K562 (cell line): Measurements from ENCODE around the gene SBK3. TPM values are rescaled to one million over a fixed set of nuclear protein-coding genes. Genes with fewer than 3 reads are reported as not detected.

Experiments used
- C11orf30 ChIP-seq: fragments of 450-650 bp; IDR thresholded peaks from 2 replicates; pipeline ENCODE4 v1.6.1; 2016; ENCODE audit warnings: low read depth, mild to moderate bottlenecking
- DNMT1 ChIP-seq: fragments of 450-650 bp; IDR thresholded peaks from 2 replicates; pipeline ENCODE4 v1.6.1; 2016; ENCODE audit warnings: antibody characterized with exemption, mild to moderate bottlenecking
- ETS1 ChIP-seq: conservative IDR thresholded peaks from 2 replicates; pipeline ENCODE4 v1.6.1; 2011; ENCODE audit warnings: low read depth, mild to moderate bottlenecking, low read length; ENCODE audit not compliant: control insufficient read depth
- MYNN ChIP-seq, 2 experiments: sonication (generic); formaldehyde crosslinking in 1 of 2; IDR thresholded peaks; 2 replicates each; pipeline versions ENCODE4 v1.5.0 to v1.6.1; 2016 to 2020; ENCODE audit warnings: antibody characterized with exemption in 1 of 2, missing genetic modification reagents in 1 of 2
- NR2C2 ChIP-seq, 2 experiments: fragments of 200-800 bp in 1 of 2; sonication (Bioruptor generic) in 1 of 2; sonication (generic) in 1 of 2; formaldehyde crosslinking in 1 of 2; IDR thresholded peaks; 2 replicates each; pipeline versions ENCODE4 v1.6.1 to v1.8.0; 2016 to 2022; ENCODE audit warnings: mild to moderate bottlenecking in 1 of 2, missing compliant biosample characterization in 1 of 2, missing genetic modification characterization in 1 of 2, missing genetic modification reagents in 1 of 2
- PBX2 ChIP-seq, 2 experiments: IDR thresholded peaks in 1 of 2; conservative IDR thresholded peaks in 1 of 2; 2 replicates each; pipeline ENCODE4 v1.6.1; 2016; ENCODE audit warnings: low read depth in 2 of 2, mild to moderate bottlenecking in 1 of 2, missing compliant biosample characterization in 1 of 2, missing genetic modification characterization in 1 of 2, moderate library complexity in 1 of 2
- RBM14 ChIP-seq: fragments of 200-400 bp; formaldehyde crosslinking; IDR thresholded peaks from 2 replicates; pipeline ENCODE4 v1.6.1; 2018; ENCODE audit warnings: low read depth, mild to moderate bottlenecking, low read length, moderate library complexity, borderline replicate concordance; ENCODE audit not compliant: insufficient read depth
- RBM39 ChIP-seq: fragments of 200-400 bp; formaldehyde crosslinking; optimal IDR thresholded peaks from 2 replicates; pipeline ENCODE3; 2018; ENCODE audit warnings: low read depth, low read length
- SIN3A ChIP-seq, 2 experiments: fragments of 150-350 bp in 1 of 2; IDR thresholded peaks; 2 replicates each; pipeline ENCODE4 v1.6.1; 2011 to 2016; ENCODE audit warnings: borderline replicate concordance in 2 of 2, low read depth in 2 of 2, low read length in 2 of 2, mild to moderate bottlenecking in 2 of 2, moderate library complexity in 2 of 2; ENCODE audit not compliant: control insufficient read depth in 1 of 2
- SLC30A9 ChIP-seq: fragments of 250-450 bp; sonication (Bioruptor Pico); IDR thresholded peaks from 2 replicates; pipeline ENCODE4 v1.8.0; 2022; ENCODE audit warnings: mild to moderate bottlenecking, moderate library complexity
- SMARCA4 ChIP-seq: fragments of 450-650 bp; IDR thresholded peaks from 2 replicates; pipeline ENCODE4 v1.6.1; 2016
- SP1 ChIP-seq: sonication (generic); formaldehyde crosslinking; IDR thresholded peaks from 2 replicates; pipeline ENCODE4 v1.8.1; 2022; ENCODE audit warnings: mild to moderate bottlenecking, missing genetic modification reagents
- SRSF1 ChIP-seq: fragments of 200-400 bp; formaldehyde crosslinking; IDR thresholded peaks from 2 replicates; pipeline ENCODE4 v1.6.1; 2017; ENCODE audit warnings: mild to moderate bottlenecking, low read depth, low read length, moderate library complexity
- TAF1 ChIP-seq: IDR thresholded peaks from 2 replicates; pipeline ENCODE4 v1.6.1; 2011; ENCODE audit warnings: mild to moderate bottlenecking, low read length, moderate library complexity; ENCODE audit not compliant: insufficient read depth, control insufficient read depth, severe bottlenecking; ENCODE audit errors: extremely low read depth
- TBL1XR1 ChIP-seq, 2 experiments: IDR thresholded peaks; 2 replicates each; pipeline ENCODE4 v1.6.1; 2012; ENCODE audit warnings: improper control_type of control experiment in 2 of 2, low read length in 2 of 2, mild to moderate bottlenecking in 1 of 2
- WHSC1 ChIP-seq: IDR thresholded peaks from one replicate; pipeline ENCODE4 v1.6.1; 2012; ENCODE audit warnings: low read length, control low read depth, inconsistent platforms
- ZFX ChIP-seq: sonication (generic); formaldehyde crosslinking; IDR thresholded peaks from 2 replicates; pipeline ENCODE4 v1.8.0; 2022; ENCODE audit warnings: mild to moderate bottlenecking, missing genetic modification reagents, moderate library complexity
- ZNF217 ChIP-seq: sonication (generic); formaldehyde crosslinking; IDR thresholded peaks from 2 replicates; pipeline ENCODE4 v1.8.0; 2022; ENCODE audit warnings: mild to moderate bottlenecking, missing genetic modification reagents
- polyA plus RNA-seq, 8 experiments: library from polyadenylated mRNA; depleted of rRNA in 4 of 8; stranded (reverse) in 5 of 8; unstranded in 3 of 8; fragments of >200 nt; fragmentation: Nextera tagmentation in 2 of 8; fragmentation: Illumina TruSeq in 1 of 8; extraction: Ambion mirVana in 2 of 8; extraction: Trizol in 1 of 8; gene quantifications; 2 replicates each; pipeline versions ENCODE4 v1.2.1 to v1.2.3, GENCODE V29; 2011 to 2014; ENCODE audit warnings: inconsistent platforms in 1 of 8, missing spikeins in 1 of 8
- total RNA-seq, 7 experiments: library from RNA; depleted of rRNA in 6 of 7; stranded (reverse); fragments of >200 nt in 6 of 7; fragmentation: Illumina TruSeq in 2 of 7; extraction: Trizol in 2 of 7; gene quantifications; 2 replicates each; pipeline versions ENCODE4 v1.2.1 to v1.2.3, GENCODE V29; 2011 to 2021; ENCODE audit warnings: low replicate concordance in 1 of 7
- TF ChIP-seq, protein P1 (sequence below): fragments of 450-650 bp; IDR thresholded peaks from 2 replicates; pipeline ENCODE4 v1.6.1; 2018; ENCODE audit not compliant: partially characterized antibody

SBK3 gene
- total and polyA plus RNA-seq, 9 of the 15 experiments (the other 6 are each of a cell fraction or from before 2014, with no cell fraction given) = 0.11 to 0.43 (median 0.13) TPM; not detected in 6

DNA sequence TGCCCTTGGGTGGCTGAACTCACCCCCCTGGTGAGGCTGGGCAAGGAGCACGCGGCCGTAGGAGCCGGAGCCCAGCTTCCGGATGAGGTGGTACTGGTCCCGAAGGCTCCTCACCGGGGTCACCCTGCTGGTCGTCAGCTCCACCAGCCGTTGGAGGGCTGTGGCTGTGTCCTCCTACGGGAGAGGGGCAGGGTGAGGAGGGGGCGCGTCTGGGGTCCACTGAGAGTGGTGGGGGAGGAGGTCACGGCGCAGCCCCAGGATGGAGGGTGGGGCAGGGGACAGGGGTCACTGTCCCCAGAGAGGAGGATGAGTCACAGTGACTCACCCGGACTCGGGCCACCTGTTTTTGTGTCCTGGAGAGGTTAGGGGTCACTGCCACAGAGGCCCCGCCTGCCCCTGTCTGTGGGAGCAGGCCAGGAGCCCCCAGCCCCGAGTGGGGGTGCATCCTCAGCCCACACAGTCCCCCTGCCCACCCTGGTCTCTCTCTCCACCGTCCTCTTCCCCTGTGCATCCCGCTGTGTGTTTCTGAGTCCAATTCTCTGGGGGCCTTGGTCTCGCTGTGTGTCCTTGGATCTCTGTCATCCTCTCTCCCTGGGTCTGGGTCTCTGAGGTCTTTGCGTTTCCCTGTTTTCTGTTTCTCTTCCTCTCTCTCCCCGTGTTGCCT lies 435 bp downstream of the SBK3 start (continued):
- TF ChIP-seq TAF1 = no peak
- no peak; the same call in 1 of the 2 replicates for TF ChIP-seq C11orf30
- TF ChIP-seq DNMT1 = no peak
- TF ChIP-seq NR2C2 (CRISPR knock-in tag; IDR thresholded peaks at IDR 0.05) = peak; percentile 65; the same call in 1 of the 2 replicates
- TF ChIP-seq NR2C2 (tag; IDR thresholded peaks at IDR 0.05) = peak; percentile 94
- TF ChIP-seq ZFX (CRISPR knock-in tag) = peak; percentile 44; the same call in 1 of the 2 replicates
- TF ChIP-seq WHSC1 = no peak
- no peak for TF ChIP-seq SLC30A9 (CRISPR knock-in tag)
- no peak for TF ChIP-seq SIN3A (IDR thresholded peaks at IDR 0.05; ENCODE audit: borderline replicate concordance in 2 of 2, control insufficient read depth in 1 of 2, low read depth in 2 of 2, low read length in 2 of 2)
- TF ChIP-seq ETS1 = no peak
- TF ChIP-seq SRSF1 = no peak
- TF ChIP-seq MYNN (IDR thresholded peaks at IDR 0.05) = no peak
- TF ChIP-seq MYNN (CRISPR knock-in tag; IDR thresholded peaks at IDR 0.05) = no peak
- TF ChIP-seq, protein P1, sequence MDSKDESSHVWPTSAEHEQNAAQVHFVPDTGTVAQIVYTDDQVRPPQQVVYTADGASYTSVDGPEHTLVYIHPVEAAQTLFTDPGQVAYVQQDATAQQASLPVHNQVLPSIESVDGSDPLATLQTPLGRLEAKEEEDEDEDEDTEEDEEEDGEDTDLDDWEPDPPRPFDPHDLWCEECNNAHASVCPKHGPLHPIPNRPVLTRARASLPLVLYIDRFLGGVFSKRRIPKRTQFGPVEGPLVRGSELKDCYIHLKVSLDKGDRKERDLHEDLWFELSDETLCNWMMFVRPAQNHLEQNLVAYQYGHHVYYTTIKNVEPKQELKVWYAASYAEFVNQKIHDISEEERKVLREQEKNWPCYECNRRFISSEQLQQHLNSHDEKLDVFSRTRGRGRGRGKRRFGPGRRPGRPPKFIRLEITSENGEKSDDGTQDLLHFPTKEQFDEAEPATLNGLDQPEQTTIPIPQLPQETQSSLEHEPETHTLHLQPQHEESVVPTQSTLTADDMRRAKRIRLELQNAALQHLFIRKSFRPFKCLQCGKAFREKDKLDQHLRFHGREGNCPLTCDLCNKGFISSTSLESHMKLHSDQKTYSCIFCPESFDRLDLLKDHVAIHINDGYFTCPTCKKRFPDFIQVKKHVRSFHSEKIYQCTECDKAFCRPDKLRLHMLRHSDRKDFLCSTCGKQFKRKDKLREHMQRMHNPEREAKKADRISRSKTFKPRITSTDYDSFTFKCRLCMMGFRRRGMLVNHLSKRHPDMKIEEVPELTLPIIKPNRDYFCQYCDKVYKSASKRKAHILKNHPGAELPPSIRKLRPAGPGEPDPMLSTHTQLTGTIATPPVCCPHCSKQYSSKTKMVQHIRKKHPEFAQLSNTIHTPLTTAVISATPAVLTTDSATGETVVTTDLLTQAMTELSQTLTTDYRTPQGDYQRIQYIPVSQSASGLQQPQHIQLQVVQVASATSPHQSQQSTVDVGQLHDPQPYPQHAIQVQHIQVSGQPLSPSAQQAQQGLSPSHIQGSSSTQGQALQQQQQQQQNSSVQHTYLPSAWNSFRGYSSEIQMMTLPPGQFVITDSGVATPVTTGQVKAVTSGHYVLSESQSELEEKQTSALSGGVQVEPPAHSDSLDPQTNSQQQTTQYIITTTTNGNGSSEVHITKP = no peak
- no peak for TF ChIP-seq PBX2 (CRISPR knock-in tag; IDR thresholded peaks at IDR 0.05; ENCODE audit: low read depth)
- no peak for TF ChIP-seq PBX2 (tag; conservative IDR thresholded peaks at IDR 0.05; ENCODE audit: low read depth)
- TF ChIP-seq TBL1XR1 (IDR thresholded peaks at IDR 0.05; ENCODE audit: low read length in 2 of 2) = no peak
- TF ChIP-seq SMARCA4 = peak; percentile 92
- TF ChIP-seq RBM14 = no peak
- no peak for TF ChIP-seq ZNF217 (CRISPR knock-in tag)
- TF ChIP-seq RBM39 = no peak
- TF ChIP-seq SP1 (CRISPR knock-in tag) = peak; percentile 31; the same call in 1 of the 2 replicates
